HG02840 (cell line): ENCODE data around the gene MBLAC1.
A peak's percentile ranks its signal among the peaks of the same experiment; 100 is the strongest.

ENCODE experiments used
- ATAC-seq: cut with Tn5 transposase; IDR thresholded peaks from one replicate; pipeline ENCODE4 v1.9.1; 2021; ENCODE audit warnings: mild to moderate bottlenecking, moderate library complexity, moderate number of reproducible peaks; ENCODE audit not compliant: unreplicated experiment, low FRiP score

The MBLAC1 gene

GRCh38 chr7:100095289-100095688 lies 31.5 kb upstream of the MBLAC1 start:
- ATAC-seq, result no peak

GRCh38 chr7:100095704-100096103 lies 31.1 kb upstream of the MBLAC1 start:
- no peak for ATAC-seq

GRCh38 chr7:100098913-100099312 lies 27.9 kb upstream of the MBLAC1 start:
- no peak for ATAC-seq

GRCh38 chr7:100099452-100099851 lies 27.3 kb upstream of the MBLAC1 start:
- no peak for ATAC-seq

- ATAC-seq, result peak; percentile 71
Measured at GRCh38 chr7:100100420-100101015, 26.2 kb upstream of the MBLAC1 start.

GRCh38 chr7:100101016-100101862 lies 25.5 kb upstream of the MBLAC1 start, which contains the start of the genes AP4M1 and MCM7:
Gene AP4M1 (plus strand): TSS chr7:100101643. CDS start chr7:100101715, 72 bp downstream.
Gene MCM7 (minus strand): TSS chr7:100101397. CDS start chr7:100101294, 103 bp downstream.
- ATAC-seq, result peak; percentile 73

GRCh38 chr7:100102950-100103840 lies 23.6 kb upstream of the MBLAC1 start:
- no peak for ATAC-seq

GRCh38 chr7:100105534-100105933 lies 21.2 kb upstream of the MBLAC1 start:
- ATAC-seq, result no peak

- no peak for ATAC-seq
Measured at GRCh38 chr7:100106633-100107032, 20.1 kb upstream of the MBLAC1 start.

- no peak for ATAC-seq
Measured at GRCh38 chr7:100107125-100107737, 19.5 kb upstream of the MBLAC1 start.

GRCh38 chr7:100107890-100108289 lies 18.9 kb upstream of the MBLAC1 start:
- no peak for ATAC-seq

GRCh38 chr7:100109521-100110163 lies 17.1 kb upstream of the MBLAC1 start:
- ATAC-seq, result no peak

- ATAC-seq, result no peak
Measured at GRCh38 chr7:100111156-100111555, 15.6 kb upstream of the MBLAC1 start.

- no peak for ATAC-seq
Measured at GRCh38 chr7:100111914-100112313, 14.9 kb upstream of the MBLAC1 start.

- ATAC-seq, result no peak
Measured at GRCh38 chr7:100115026-100115425, 11.7 kb upstream of the MBLAC1 start.

- ATAC-seq, result no peak
Measured at GRCh38 chr7:100118388-100119071, 8.2 kb upstream of the MBLAC1 start.

- peak; percentile 77 for ATAC-seq
Measured at GRCh38 chr7:100119072-100119969, 7.4 kb upstream of the MBLAC1 start, which contains the start of the genes CNPY4 and TAF6. Gene CNPY4 (plus strand): TSS chr7:100119634. CDS start chr7:100119745, 111 bp downstream. Gene TAF6 (minus strand): TSS chr7:100119358. CDS start chr7:100114209, 5,149 bp downstream.
